Measurements from ENCODE around the gene TXNL4A.

DNA sequence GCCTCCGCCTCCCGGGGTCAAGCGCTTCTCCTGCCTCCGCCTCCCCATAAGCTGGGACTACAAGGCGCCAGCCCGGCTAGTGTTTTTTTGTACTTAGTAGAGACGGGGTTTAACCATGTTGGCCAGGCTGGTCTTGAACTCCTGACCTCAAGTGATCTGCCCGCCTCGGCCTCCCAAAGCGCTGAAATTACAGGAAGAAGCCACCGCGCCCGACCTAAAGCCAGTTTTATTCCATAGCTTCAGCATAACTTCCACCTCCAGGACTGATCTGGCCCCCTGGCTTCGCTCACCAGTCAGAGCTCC, 783 bp upstream of the TXNL4A start:
- TF ChIP-seq, protein P1, sequence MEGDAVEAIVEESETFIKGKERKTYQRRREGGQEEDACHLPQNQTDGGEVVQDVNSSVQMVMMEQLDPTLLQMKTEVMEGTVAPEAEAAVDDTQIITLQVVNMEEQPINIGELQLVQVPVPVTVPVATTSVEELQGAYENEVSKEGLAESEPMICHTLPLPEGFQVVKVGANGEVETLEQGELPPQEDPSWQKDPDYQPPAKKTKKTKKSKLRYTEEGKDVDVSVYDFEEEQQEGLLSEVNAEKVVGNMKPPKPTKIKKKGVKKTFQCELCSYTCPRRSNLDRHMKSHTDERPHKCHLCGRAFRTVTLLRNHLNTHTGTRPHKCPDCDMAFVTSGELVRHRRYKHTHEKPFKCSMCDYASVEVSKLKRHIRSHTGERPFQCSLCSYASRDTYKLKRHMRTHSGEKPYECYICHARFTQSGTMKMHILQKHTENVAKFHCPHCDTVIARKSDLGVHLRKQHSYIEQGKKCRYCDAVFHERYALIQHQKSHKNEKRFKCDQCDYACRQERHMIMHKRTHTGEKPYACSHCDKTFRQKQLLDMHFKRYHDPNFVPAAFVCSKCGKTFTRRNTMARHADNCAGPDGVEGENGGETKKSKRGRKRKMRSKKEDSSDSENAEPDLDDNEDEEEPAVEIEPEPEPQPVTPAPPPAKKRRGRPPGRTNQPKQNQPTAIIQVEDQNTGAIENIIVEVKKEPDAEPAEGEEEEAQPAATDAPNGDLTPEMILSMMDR (IDR thresholded peaks at IDR 0.05) = no peak
- TF ChIP-seq POLR2A (IDR thresholded peaks at IDR 0.05) = no peak

Measured in testis (tissue), 2 donors.